Nephron (organoid): ENCODE data around the gene RERE.

ENCODE experiments used
- H3K27ac Mint-ChIP-seq, 3 experiments: 2 replicates each; pipeline ENCODE4 v1.8.0; 2020; ENCODE audit warnings: mixed read lengths in 3 of 3, mild to moderate bottlenecking in 2 of 3, moderate library complexity in 1 of 3
- H3K27me3 Mint-ChIP-seq: 2 replicates; pipeline ENCODE4 v1.8.0; 2021; ENCODE audit warnings: low read depth, mild to moderate bottlenecking, moderate library complexity, mixed read lengths
- H3K36me3 Mint-ChIP-seq: 2 replicates; pipeline ENCODE4 v1.8.0; 2020; ENCODE audit warnings: low read depth, mixed read lengths
- H3K4me1 Mint-ChIP-seq: 2 replicates; pipeline ENCODE4 v1.8.0; 2020; ENCODE audit warnings: mixed read lengths
- H3K4me3 Mint-ChIP-seq, 3 experiments: 2 replicates each; pipeline ENCODE4 v1.8.0; 2020; ENCODE audit warnings: mild to moderate bottlenecking in 3 of 3, mixed read lengths in 3 of 3, moderate library complexity in 2 of 3
- H3K9me3 Mint-ChIP-seq: 2 replicates; pipeline ENCODE4 v1.8.0; 2020; ENCODE audit warnings: mixed read lengths
- CTCF ChIP-seq, 3 experiments: fragments of 200-600 bp; sonication (generic); IDR thresholded peaks; one replicate each; pipeline ENCODE4 v1.5.0; 2021; ENCODE audit warnings: antibody characterized with exemption in 3 of 3; ENCODE audit not compliant: unreplicated experiment in 3 of 3

The RERE gene

GRCh38 chr1:8365661-8366362 is 451.6 kb downstream of the RERE start:
- peak overlapping the region; percentile 14 to 76 (median 32) for H3K27ac Mint-ChIP-seq

GRCh38 chr1:8364528-8365442 is 452.7 kb downstream of the RERE start:
- no peaks in the 10 kb centered on the region for H3K27me3 Mint-ChIP-seq
- H3K36me3 Mint-ChIP-seq = peaks cover 47% of the 10 kb centered on the region
- peaks cover 49% of the 10 kb centered on the region for H3K4me1 Mint-ChIP-seq
- H3K4me3 Mint-ChIP-seq = no peak overlapping the region
- peak overlapping the region in 2 of 3 experiments; percentile 14 to 52 for H3K27ac Mint-ChIP-seq
- no peak for TF ChIP-seq CTCF (IDR thresholded peaks at IDR 0.05; ENCODE audit: unreplicated experiment in 3 of 3)
- no peaks in the 10 kb centered on the region for H3K9me3 Mint-ChIP-seq

More at GRCh38 chr1:8365661-8366362, 451.6 kb downstream of the RERE start:
- Mint-ChIP-seq H3K4me3 (no peak overlapping the region), H3K9me3 (no peaks in the 10 kb centered on the region), H3K36me3 (peaks cover 46% of the 10 kb centered on the region), H3K27me3 (no peaks in the 10 kb centered on the region), H3K4me1 (peaks cover 59% of the 10 kb centered on the region)
- no peak for TF ChIP-seq CTCF (IDR thresholded peaks at IDR 0.05; ENCODE audit: unreplicated experiment in 3 of 3)

GRCh38 chr1:8363767-8364301 is 453.6 kb downstream of the RERE start:
- H3K9me3 Mint-ChIP-seq = no peaks in the 10 kb centered on the region
- H3K4me1 Mint-ChIP-seq = peaks cover 41% of the 10 kb centered on the region
- peaks cover 53% of the 10 kb centered on the region for H3K36me3 Mint-ChIP-seq
- no peak for TF ChIP-seq CTCF (IDR thresholded peaks at IDR 0.05; ENCODE audit: unreplicated experiment in 3 of 3)
- H3K27ac Mint-ChIP-seq = peak overlapping the region; percentile 63 to 95 (median 72)
- H3K27me3 Mint-ChIP-seq = no peaks in the 10 kb centered on the region
- H3K4me3 Mint-ChIP-seq = no peak overlapping the region

GRCh38 chr1:8363186-8363766 is 454.2 kb downstream of the RERE start:
- Mint-ChIP-seq H3K9me3 (no peaks in the 10 kb centered on the region), H3K27ac (peak overlapping the region; percentile 63 to 95 (median 72)), H3K4me1 (peaks cover 41% of the 10 kb centered on the region), H3K36me3 (peaks cover 53% of the 10 kb centered on the region), H3K4me3 (no peak overlapping the region), H3K27me3 (no peaks in the 10 kb centered on the region)
- TF ChIP-seq CTCF (IDR thresholded peaks at IDR 0.05; ENCODE audit: unreplicated experiment in 3 of 3) = no peak

GRCh38 chr1:8362701-8363101 is 454.7 kb downstream of the RERE start:
- Mint-ChIP-seq H3K9me3 (no peaks in the 10 kb centered on the region), H3K36me3 (peaks cover 57% of the 10 kb centered on the region), H3K27ac (peak overlapping the region in 2 of 3 experiments; percentile 63 to 72), H3K27me3 (no peaks in the 10 kb centered on the region), H3K4me3 (no peak overlapping the region), H3K4me1 (peaks cover 39% of the 10 kb centered on the region)
- TF ChIP-seq CTCF (IDR thresholded peaks at IDR 0.05; ENCODE audit: unreplicated experiment in 3 of 3) = no peak
